Mesendoderm (in vitro differentiated cells): ENCODE measurements around the gene CLUH.
"Not testable (repeated sequence)": the region's sequence is repeated elsewhere in the genome, so short reads cannot be mapped to it uniquely, and the experiment has no call there.

ENCODE experiments used
- DNase-seq: peaks from one replicate; pipeline ENCODE4 v3.0.0; 2013
- H2AK5ac ChIP-seq: 2 replicates; pipeline ENCODE4 v1.6.1; 2013; ENCODE audit warnings: low read length, inconsistent platforms
- H2BK120ac ChIP-seq: 2 replicates; pipeline ENCODE4 v1.6.1; 2013; ENCODE audit warnings: low read depth, mild to moderate bottlenecking, low read length, moderate library complexity, mixed read lengths
- H2BK15ac ChIP-seq: replicated peaks from 2 replicates; pipeline ENCODE4 v1.6.1; 2013; ENCODE audit warnings: low read depth, mild to moderate bottlenecking, moderate library complexity
- H2BK5ac ChIP-seq: 2 replicates; pipeline ENCODE4 v1.6.1; 2013; ENCODE audit warnings: low read length, inconsistent platforms
- H3K18ac ChIP-seq: 2 replicates; pipeline ENCODE4 v1.6.1; 2013; ENCODE audit warnings: mild to moderate bottlenecking, low read length, mixed read lengths
- H3K23ac ChIP-seq: one replicate; pipeline ENCODE4 v1.6.1; 2013; ENCODE audit warnings: low read length
- H3K27ac ChIP-seq: 2 replicates; pipeline ENCODE4 v1.5.1; 2013; ENCODE audit warnings: low read depth, mild to moderate bottlenecking, inconsistent platforms, low read length, moderate library complexity
- H3K27me3 ChIP-seq: 2 replicates; pipeline ENCODE4 v1.6.1; 2013; ENCODE audit warnings: low read length, control low read depth, mild to moderate bottlenecking, inconsistent platforms; ENCODE audit not compliant: insufficient read depth, poor library complexity
- H3K36me3 ChIP-seq: 2 replicates; pipeline ENCODE4 v1.6.1; 2013; ENCODE audit warnings: low read length, inconsistent platforms; ENCODE audit not compliant: control insufficient read depth, insufficient read depth
- H3K4ac ChIP-seq: one replicate; pipeline ENCODE4 v1.6.1; 2013; ENCODE audit warnings: low read depth, mild to moderate bottlenecking, low read length, moderate library complexity
- H3K4me1 ChIP-seq: 2 replicates; pipeline ENCODE4 v1.6.1; 2013; ENCODE audit warnings: low read depth, low read length, inconsistent platforms; ENCODE audit not compliant: control insufficient read depth
- H3K4me2 ChIP-seq: 2 replicates; pipeline ENCODE4 v1.6.1; 2013; ENCODE audit warnings: low read length
- H3K4me3 ChIP-seq: 2 replicates; pipeline ENCODE4 v1.5.1; 2013; ENCODE audit warnings: mild to moderate bottlenecking, low read length
- H3K56ac ChIP-seq: one replicate; pipeline ENCODE4 v1.6.1; 2013; ENCODE audit warnings: low read length
- H3K79me1 ChIP-seq: 2 replicates; pipeline ENCODE4 v1.6.1; 2013; ENCODE audit warnings: low read length, inconsistent platforms
- H3K79me2 ChIP-seq: 2 replicates; pipeline ENCODE4 v1.6.1; 2013; ENCODE audit warnings: mild to moderate bottlenecking, low read length; ENCODE audit not compliant: control insufficient read depth, insufficient read depth
- H3K9ac ChIP-seq: 2 replicates; pipeline ENCODE4 v1.6.1; 2013; ENCODE audit warnings: low read length, inconsistent platforms
- H4K5ac ChIP-seq: one replicate; pipeline ENCODE4 v1.6.1; 2013; ENCODE audit warnings: low read length
- H4K8ac ChIP-seq: one replicate; pipeline ENCODE4 v1.6.1; 2013; ENCODE audit warnings: low read depth, mild to moderate bottlenecking, control low read depth, low read length, moderate library complexity
- WGBS: extraction: QIAGEN DNeasy Blood & Tissue Kit; methylation state at CpG from one replicate; pipeline ENCODE4 v1.1.7; 2013; ENCODE audit warnings: low lambda C conversion rate, missing lambda C conversion rate; ENCODE audit not compliant: insufficient coverage; ENCODE audit errors: extremely low coverage; 5-methylcytosine and 5-hydroxymethylcytosine counted together

Gene CLUH

DNA sequence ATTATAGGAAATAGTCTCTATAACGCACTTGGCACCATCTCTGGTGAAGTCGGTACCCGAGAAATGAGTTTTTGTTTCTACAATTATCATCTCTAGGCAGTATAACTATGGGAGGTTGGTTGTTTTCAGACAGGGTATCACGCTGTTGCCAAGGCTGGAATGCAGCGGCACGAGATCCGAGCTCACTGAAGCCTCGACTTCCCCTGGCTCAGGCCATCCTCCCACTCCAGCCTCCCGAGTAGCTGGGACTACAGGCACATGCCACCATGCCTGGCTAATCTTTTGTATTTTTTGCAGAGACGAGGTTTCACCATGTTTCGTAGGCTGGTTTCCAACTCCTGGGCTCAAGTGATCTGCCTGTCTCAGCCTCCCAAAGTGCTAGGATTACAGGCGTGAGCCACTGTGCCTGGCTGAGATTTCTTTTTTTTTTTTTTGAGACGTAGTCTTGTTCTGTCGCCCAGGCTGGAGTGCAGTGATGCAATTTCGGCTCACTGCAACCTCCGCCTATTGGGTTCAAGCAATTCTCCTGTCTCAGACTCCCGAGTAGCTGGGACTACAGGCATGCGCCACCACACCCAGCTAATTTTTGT is 12.3 kb downstream of the CLUH start:
- not testable (repeated sequence) for H3K4me2 ChIP-seq, H2BK5ac ChIP-seq, H4K5ac ChIP-seq, H3K79me2 ChIP-seq, H3K27me3 ChIP-seq, H3K27ac ChIP-seq, H2AK5ac ChIP-seq, DNase-seq, H3K23ac ChIP-seq, H2BK15ac ChIP-seq, H3K56ac ChIP-seq, H4K8ac ChIP-seq, H3K18ac ChIP-seq, H3K4ac ChIP-seq, H3K9ac ChIP-seq, H3K4me3 ChIP-seq, H3K4me1 ChIP-seq, H2BK120ac ChIP-seq, H3K36me3 ChIP-seq, H3K79me1 ChIP-seq
- no CpG with 5 or more reads among the region's 18 CpGs for WGBS

DNA sequence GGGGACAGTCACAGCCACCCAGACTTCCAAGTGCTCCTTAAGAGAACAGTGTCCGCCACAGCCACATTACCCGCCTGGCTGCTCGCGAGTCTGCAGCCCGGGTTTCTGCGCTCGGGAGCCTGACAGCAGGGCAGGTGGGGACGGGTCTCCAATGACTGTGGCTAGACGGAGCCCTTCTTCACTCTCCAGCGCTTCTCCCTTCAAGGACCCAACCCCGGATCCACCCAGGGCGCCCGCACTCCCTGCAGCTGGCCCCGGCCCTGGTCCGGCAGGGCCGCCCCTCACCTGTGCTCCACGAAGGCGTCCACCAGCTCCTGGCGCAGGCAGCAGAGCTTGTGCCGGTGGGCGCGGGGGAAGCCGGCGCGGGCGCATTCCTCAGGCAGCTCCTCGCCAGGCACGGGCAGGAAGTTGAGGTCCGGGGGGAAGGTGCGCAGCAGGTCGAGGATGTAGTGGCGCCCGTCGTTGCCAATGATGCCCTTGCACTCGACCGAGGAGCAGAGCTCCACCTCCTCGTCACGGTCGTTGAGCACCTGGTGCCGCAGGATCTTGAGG is 13.9 kb downstream of the CLUH start:
- no peak overlapping the region for H3K4me2 ChIP-seq
- no peak overlapping the region for H3K18ac ChIP-seq
- H3K23ac ChIP-seq, result no peak overlapping the region
- H2BK5ac ChIP-seq, result no peak overlapping the region
- no peak overlapping the region for H2BK15ac ChIP-seq
- no peaks in the 10 kb centered on the region for H3K79me2 ChIP-seq
- no peak for DNase-seq
- H3K4me1 ChIP-seq, result no peaks in the 10 kb centered on the region
- no peaks in the 10 kb centered on the region for H3K27me3 ChIP-seq
- no peak overlapping the region for H3K9ac ChIP-seq
- H4K8ac ChIP-seq, result no peak overlapping the region
- H3K56ac ChIP-seq, result no peak overlapping the region
- H2AK5ac ChIP-seq, result no peak overlapping the region
- no peaks in the 10 kb centered on the region for H3K79me1 ChIP-seq
- no CpG with 5 or more reads among the region's 40 CpGs for WGBS
- H2BK120ac ChIP-seq, result no peak overlapping the region
- no peak overlapping the region for H3K4ac ChIP-seq
- peaks cover 4% of the 10 kb centered on the region for H3K36me3 ChIP-seq
- no peak overlapping the region for H3K27ac ChIP-seq
- no peak overlapping the region for H3K4me3 ChIP-seq
- H4K5ac ChIP-seq, result no peak overlapping the region

DNA sequence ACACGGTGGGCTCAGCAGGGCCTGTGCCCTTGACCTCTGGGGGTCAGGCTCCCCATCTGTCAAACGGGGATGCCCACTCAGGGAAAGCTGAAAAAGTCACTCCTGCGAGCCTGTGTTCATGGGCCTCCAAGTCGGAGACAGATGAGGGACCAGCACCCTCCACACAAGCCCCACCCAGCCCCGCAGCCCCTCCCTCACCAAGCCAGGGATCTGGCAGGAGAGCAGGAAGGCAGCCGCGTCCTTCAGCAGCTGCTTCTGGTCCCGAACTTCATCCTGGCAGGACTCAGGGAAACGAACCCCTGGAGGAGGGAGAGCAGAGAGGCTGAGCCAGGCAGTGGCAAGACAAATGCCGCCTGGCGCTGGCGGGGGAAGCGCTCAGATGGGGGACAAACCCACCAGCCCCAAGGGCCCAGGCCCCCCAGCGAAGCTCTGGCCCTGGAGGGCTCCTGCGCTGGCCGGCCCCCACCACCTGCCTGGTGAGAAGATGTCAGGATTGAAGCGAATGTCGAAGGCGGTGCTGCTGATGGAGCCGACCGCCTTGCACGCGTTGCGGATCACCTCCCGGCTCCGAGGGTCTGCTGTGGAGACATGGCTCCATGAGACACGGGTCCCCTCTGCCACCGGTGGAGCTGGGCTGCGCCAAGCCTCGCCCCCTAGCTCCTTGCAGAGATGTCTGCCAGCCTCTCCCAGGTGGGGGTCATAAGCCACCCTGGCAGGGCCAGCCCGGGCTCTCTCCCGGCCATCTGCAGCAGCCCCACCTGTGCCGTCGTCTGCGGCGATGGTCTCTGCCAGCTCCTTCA is 15.4 kb downstream of the CLUH start:
- DNase-seq, result no peak

DNA sequence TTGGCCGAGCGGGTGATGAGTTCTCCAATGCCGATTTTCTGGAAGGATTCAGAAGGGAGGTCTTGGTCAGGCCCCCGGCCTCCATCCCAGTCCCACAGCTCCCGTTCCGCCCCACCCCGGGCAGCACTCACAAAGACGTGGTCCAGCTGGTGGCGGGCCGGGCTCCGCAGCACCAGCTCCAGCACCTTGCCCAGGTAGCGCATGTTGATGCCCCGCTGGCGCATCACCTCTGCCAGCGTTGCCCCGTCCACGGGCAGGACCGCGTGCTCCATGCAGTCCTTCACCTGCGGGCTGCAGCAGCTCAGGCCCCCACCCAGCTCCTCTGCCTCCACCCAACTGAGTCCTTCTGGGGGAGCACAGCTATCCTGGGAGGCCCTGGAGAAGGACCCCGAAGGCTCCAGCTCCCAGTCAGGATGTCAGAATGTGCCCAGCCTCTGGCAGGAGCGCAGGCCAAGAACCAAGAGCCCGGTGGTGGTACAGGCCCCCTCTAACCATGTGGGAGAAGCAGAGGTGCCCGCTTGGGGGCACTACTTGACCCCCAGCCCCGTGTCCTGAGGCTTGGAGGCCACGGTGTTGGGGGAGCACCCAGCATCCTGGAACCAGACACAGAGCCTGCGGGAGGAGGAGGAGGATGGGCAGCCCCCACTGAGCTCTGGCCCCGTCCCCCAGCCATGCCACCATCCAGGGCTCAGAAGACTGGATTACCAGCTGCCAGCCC is 16.2 kb downstream of the CLUH start:
- Histone ChIP-seq H3K4ac (no peak overlapping the region), H3K36me3 (peaks cover 4% of the 10 kb centered on the region)
- WGBS, result no CpG with 5 or more reads among the region's 28 CpGs

More for the DNA sequence above, 15.4 kb downstream of the CLUH start:
- H3K23ac ChIP-seq, result no peak overlapping the region
- no peak overlapping the region for H2BK15ac ChIP-seq
- no peak overlapping the region for H3K4me2 ChIP-seq
- no peak overlapping the region for H3K56ac ChIP-seq
- H4K8ac ChIP-seq, result no peak overlapping the region
- H2BK5ac ChIP-seq, result no peak overlapping the region
- peaks cover 4% of the 10 kb centered on the region for H3K36me3 ChIP-seq
- no peak overlapping the region for H2BK120ac ChIP-seq
- no peak overlapping the region for H3K27ac ChIP-seq
- H3K79me1 ChIP-seq, result no peaks in the 10 kb centered on the region
- H3K4me3 ChIP-seq, result no peak overlapping the region
- H3K27me3 ChIP-seq, result no peaks in the 10 kb centered on the region
- H3K4me1 ChIP-seq, result no peaks in the 10 kb centered on the region
- no peak overlapping the region for H2AK5ac ChIP-seq
- no peak overlapping the region for H3K4ac ChIP-seq
- no CpG with 5 or more reads among the region's 36 CpGs for WGBS
- no peak overlapping the region for H3K9ac ChIP-seq
- H4K5ac ChIP-seq, result no peak overlapping the region
- no peak overlapping the region for H3K18ac ChIP-seq
- H3K79me2 ChIP-seq, result no peaks in the 10 kb centered on the region

DNA sequence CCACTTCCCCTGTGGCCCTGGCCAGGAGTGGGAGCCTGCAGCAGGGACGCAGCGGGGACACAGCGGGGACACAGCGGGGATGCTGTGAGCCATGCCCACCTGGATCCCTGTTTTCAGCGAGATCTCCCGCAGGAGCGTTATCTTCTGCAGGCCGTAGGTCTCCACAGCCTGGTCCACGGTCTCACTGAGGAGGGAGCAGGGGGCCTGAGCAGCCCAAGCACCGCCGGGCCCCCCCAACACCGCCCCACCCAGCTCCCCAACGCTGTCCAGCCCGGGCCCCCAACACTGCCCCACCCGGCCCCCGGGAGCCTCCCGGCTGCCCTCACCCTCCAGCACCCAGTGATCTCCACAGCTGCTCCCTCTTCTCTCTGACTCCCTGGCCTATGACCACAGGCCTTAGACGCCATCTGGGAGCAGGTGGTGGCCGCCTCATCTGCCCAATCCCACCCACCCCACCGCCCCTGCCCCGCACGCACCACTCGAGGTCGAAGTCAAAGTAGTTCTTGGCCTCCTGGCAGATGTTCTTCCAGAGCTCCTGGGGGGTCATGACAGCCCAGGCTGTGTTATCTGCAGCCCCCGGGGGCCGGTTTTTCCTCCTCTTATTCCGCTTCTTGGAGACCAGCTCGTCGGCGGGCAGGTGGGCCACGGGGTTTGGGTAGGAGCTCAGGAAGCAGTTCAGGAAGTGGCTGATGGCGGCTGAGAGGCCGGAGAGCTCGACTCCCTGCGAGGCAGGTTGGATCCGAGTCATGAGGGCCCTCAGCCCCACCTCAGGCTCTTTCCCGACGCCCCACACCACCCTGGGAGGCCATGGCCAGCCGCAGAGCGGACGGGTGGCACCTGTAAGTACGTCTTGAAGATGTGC is 17.0 kb downstream of the CLUH start:
- H3K56ac ChIP-seq, result no peak overlapping the region
- no peaks in the 10 kb centered on the region for H3K79me2 ChIP-seq
- no peaks in the 10 kb centered on the region for H3K79me1 ChIP-seq
- no peak overlapping the region for H3K18ac ChIP-seq
- H3K4me1 ChIP-seq, result no peaks in the 10 kb centered on the region
- no peak overlapping the region for H2BK120ac ChIP-seq
- H2BK5ac ChIP-seq, result no peak overlapping the region
- no peak overlapping the region for H3K4me2 ChIP-seq
- no peak overlapping the region for H3K4me3 ChIP-seq
- H3K27me3 ChIP-seq, result no peaks in the 10 kb centered on the region
- WGBS, result no CpG with 5 or more reads among the region's 42 CpGs
- H2AK5ac ChIP-seq, result no peak overlapping the region
- no peak overlapping the region for H3K23ac ChIP-seq
- peaks cover 4% of the 10 kb centered on the region for H3K36me3 ChIP-seq
- no peak overlapping the region for H3K27ac ChIP-seq
- H4K5ac ChIP-seq, result no peak overlapping the region
- no peak for DNase-seq
- no peak overlapping the region for H4K8ac ChIP-seq
- no peak overlapping the region for H2BK15ac ChIP-seq
- no peak overlapping the region for H3K9ac ChIP-seq
- no peak overlapping the region for H3K4ac ChIP-seq

More for the DNA sequence above, 16.2 kb downstream of the CLUH start:
- H3K9ac ChIP-seq, result no peak overlapping the region
- no peak overlapping the region for H3K23ac ChIP-seq
- no peak overlapping the region for H3K56ac ChIP-seq
- no peak overlapping the region for H2AK5ac ChIP-seq
- no peak for DNase-seq
- no peak overlapping the region for H4K8ac ChIP-seq
- H3K79me2 ChIP-seq, result no peaks in the 10 kb centered on the region
- no peaks in the 10 kb centered on the region for H3K27me3 ChIP-seq
- no peak overlapping the region for H4K5ac ChIP-seq
- H2BK15ac ChIP-seq, result no peak overlapping the region
- no peak overlapping the region for H2BK120ac ChIP-seq
- H3K27ac ChIP-seq, result no peak overlapping the region
- H3K4me3 ChIP-seq, result no peak overlapping the region
- H2BK5ac ChIP-seq, result no peak overlapping the region
- H3K79me1 ChIP-seq, result no peaks in the 10 kb centered on the region
- no peaks in the 10 kb centered on the region for H3K4me1 ChIP-seq
- no peak overlapping the region for H3K4me2 ChIP-seq
- H3K18ac ChIP-seq, result no peak overlapping the region
